Measurements from ENCODE around the gene PTPRM. TPM values are rescaled to one million over a fixed set of nuclear protein-coding genes. Genes with fewer than 3 reads are reported as not detected.

Gene PTPRM
- total and polyA plus RNA-seq, 2 donors (not counting 3 experiments of a cell fraction or from before 2014, with no cell fraction given): 37.4 to 43.7 TPM

GRCh38 chr18:7635948-7636347 is 68.8 kb downstream of the PTPRM start:
- no peak overlapping the region for H2AFZ ChIP-seq (ENCODE audit: low read depth, low read length)
- intact Hi-C loops (cut with micrococcal nuclease): no loop called here
- no peak overlapping the region for H3K4me2 ChIP-seq (ENCODE audit: insufficient read depth, low read length)
- FAIRE-seq: no peak
- no peaks in the 10 kb centered on the region for H3K27me3 ChIP-seq (ENCODE audit: control insufficient read depth in 2 of 2, insufficient read depth in 2 of 2, low read length in 2 of 2)
- no peaks in the 10 kb centered on the region for H4K20me1 ChIP-seq (replicated peaks; ENCODE audit: control insufficient read depth, extremely low read depth, insufficient read depth, low read length)
- no peak overlapping the region for H3K4me3 ChIP-seq (replicated peaks in 1 of 3; ENCODE audit: insufficient read depth in 1 of 3, low read depth in 1 of 3, low read length in 3 of 3)
- H3K4me1 ChIP-seq (ENCODE audit: control insufficient read depth, extremely low read depth, insufficient read depth, low read length): no peaks in the 10 kb centered on the region
- no peak overlapping the region for H3K9ac ChIP-seq (replicated peaks; ENCODE audit: extremely low read depth, insufficient read depth, low read length)
- TF ChIP-seq POLR2A (IDR thresholded peaks at IDR 0.05; ENCODE audit: low read depth, low read length) (no peak), EZH2 (IDR thresholded peaks at IDR 0.05; ENCODE audit: borderline replicate concordance, low read depth, low read length, severe bottlenecking) (no peak), JUN (IDR thresholded peaks at IDR 0.05; ENCODE audit: borderline replicate concordance, insufficient read depth, insufficient read length, low read depth) (no peak), CTCF (IDR thresholded peaks at IDR 0.05; ENCODE audit: extremely low read depth in 1 of 2, insufficient read depth in 1 of 2, low read depth in 1 of 2, low read length in 2 of 2) (no peak), FOS (IDR thresholded peaks at IDR 0.05; ENCODE audit: borderline replicate concordance, insufficient read depth, low read length) (no peak)
- no peak for DNase-seq (ENCODE audit: low read depth, low spot score)
- H3K79me2 ChIP-seq (ENCODE audit: control insufficient read depth, insufficient read depth, low read length): no peaks in the 10 kb centered on the region
- no peaks in the 10 kb centered on the region for H3K9me3 ChIP-seq (replicated peaks; ENCODE audit: control insufficient read depth, insufficient read depth, low read length)
- H3K36me3 ChIP-seq (ENCODE audit: control insufficient read depth in 2 of 2, extremely low read depth in 1 of 2, insufficient read depth in 2 of 2, low read length in 2 of 2): no peaks in the 10 kb centered on the region
- no peaks in the 10 kb centered on the region for H3K9me1 ChIP-seq (replicated peaks; ENCODE audit: control insufficient read depth, extremely low read depth, insufficient read depth, low read length)
- H3K27ac ChIP-seq (ENCODE audit: insufficient read depth, low read depth, low read length): no peak overlapping the region
- POLR2A ChIA-PET: no interaction called here
- BruUV-seq (replicated peaks): no TSS peak
- CTCF ChIA-PET: interaction anchor here (1.2 kb wide), 1 partner anchor 9 kb away, joined by 4 read pairs; no protein-coding TSS in a partner anchor
- dilution Hi-C loops (cut with MboI; ENCODE audit: extremely low pct_ligation_motif_present, low sequenced_read_pairs): no loop called here

- no peaks in the 10 kb centered on the region for H3K79me2 ChIP-seq (ENCODE audit: control insufficient read depth, insufficient read depth, low read length)
- H3K4me3 ChIP-seq (replicated peaks in 1 of 3; ENCODE audit: insufficient read depth in 1 of 3, low read depth in 1 of 3, low read length in 3 of 3): no peak overlapping the region
- no peak for FAIRE-seq
- no peaks in the 10 kb centered on the region for H3K9me3 ChIP-seq (replicated peaks; ENCODE audit: control insufficient read depth, insufficient read depth, low read length)
- no peak for DNase-seq (ENCODE audit: low read depth, low spot score)
- no peak overlapping the region for H3K27ac ChIP-seq (ENCODE audit: insufficient read depth, low read depth, low read length)
- ChIA-PET CTCF (no interaction called here), POLR2A (no interaction called here)
- H3K36me3 ChIP-seq (ENCODE audit: control insufficient read depth in 2 of 2, extremely low read depth in 1 of 2, insufficient read depth in 2 of 2, low read length in 2 of 2): no peaks in the 10 kb centered on the region
- H3K27me3 ChIP-seq (ENCODE audit: control insufficient read depth in 2 of 2, insufficient read depth in 2 of 2, low read length in 2 of 2): no peaks in the 10 kb centered on the region
- TF ChIP-seq CTCF (IDR thresholded peaks at IDR 0.05; ENCODE audit: extremely low read depth in 1 of 2, insufficient read depth in 1 of 2, low read depth in 1 of 2, low read length in 2 of 2): no peak
- TF ChIP-seq MYC (IDR thresholded peaks at IDR 0.05; ENCODE audit: low read depth, low read length): no peak
- TF ChIP-seq EZH2 (IDR thresholded peaks at IDR 0.05; ENCODE audit: borderline replicate concordance, low read depth, low read length, severe bottlenecking): no peak
- TF ChIP-seq MAX (IDR thresholded peaks at IDR 0.05; ENCODE audit: insufficient read depth, insufficient read length): no peak
- no peak for TF ChIP-seq FOS (IDR thresholded peaks at IDR 0.05; ENCODE audit: borderline replicate concordance, insufficient read depth, low read length)
- no peak for TF ChIP-seq POLR2AphosphoS5 (IDR thresholded peaks at IDR 0.05; ENCODE audit: insufficient read depth, low read depth, low read length)
- no peak for TF ChIP-seq POLR2A (IDR thresholded peaks at IDR 0.05; ENCODE audit: low read depth, low read length)
- TF ChIP-seq GATA2 (IDR thresholded peaks at IDR 0.05; ENCODE audit: insufficient read depth, insufficient read length, low read depth, low read length): no peak
- no peak for TF ChIP-seq JUN (IDR thresholded peaks at IDR 0.05; ENCODE audit: borderline replicate concordance, insufficient read depth, insufficient read length, low read depth)
- H3K9ac ChIP-seq (replicated peaks; ENCODE audit: extremely low read depth, insufficient read depth, low read length): no peak overlapping the region
- no peaks in the 10 kb centered on the region for H3K4me1 ChIP-seq (ENCODE audit: control insufficient read depth, extremely low read depth, insufficient read depth, low read length)
- no peaks in the 10 kb centered on the region for H3K9me1 ChIP-seq (replicated peaks; ENCODE audit: control insufficient read depth, extremely low read depth, insufficient read depth, low read length)
- H3K4me2 ChIP-seq (ENCODE audit: insufficient read depth, low read length): no peak overlapping the region
- H4K20me1 ChIP-seq (replicated peaks; ENCODE audit: control insufficient read depth, extremely low read depth, insufficient read depth, low read length): no peaks in the 10 kb centered on the region
- intact Hi-C loops (cut with micrococcal nuclease): no loop called here
- dilution Hi-C loops (cut with MboI; ENCODE audit: extremely low pct_ligation_motif_present, low sequenced_read_pairs): no loop called here
- H2AFZ ChIP-seq (ENCODE audit: low read depth, low read length): no peak overlapping the region
- no TSS peak for BruUV-seq (replicated peaks)
These were observed 70.2 kb downstream of the PTPRM start for GRCh38 chr18:7637269-7637668.

All from endothelial cell of umbilical vein (primary cell).